Breast epithelium (tissue), 3 donors: ENCODE results near the gene KIFAP3.

Experiments
- CTCF ChIP-seq, 3 donors: fragments of 450-650 bp; IDR thresholded peaks; one replicate each; pipeline ENCODE4 v1.5.1; 2016 to 2017; ENCODE audit warnings: antibody characterized with exemption in 3 of 3, mild to moderate bottlenecking in 3 of 3, moderate library complexity in 3 of 3
- POLR2A ChIP-seq: fragments of 450-650 bp; IDR thresholded peaks from one replicate; pipeline ENCODE4 v1.6.1; 2016; ENCODE audit warnings: antibody characterized with exemption, mild to moderate bottlenecking, moderate library complexity

DNA sequence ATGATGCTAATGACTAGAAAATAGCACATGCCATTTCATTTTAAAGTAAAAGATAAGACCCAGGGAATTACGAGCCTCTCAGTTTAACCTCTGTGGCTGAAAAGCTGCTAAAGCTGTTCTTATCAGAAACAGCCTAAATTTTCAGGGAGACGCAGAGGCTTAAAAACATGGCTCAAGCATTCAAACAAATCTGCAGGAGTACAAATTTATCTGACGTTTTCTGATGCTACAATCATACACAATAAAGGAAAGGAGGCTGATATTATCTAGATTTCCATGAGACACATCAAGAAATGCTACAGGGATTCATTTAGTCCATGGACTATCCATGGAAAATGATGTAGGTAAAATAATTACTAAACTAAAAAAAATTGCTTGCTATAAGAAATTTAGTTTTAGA, 115.5 kb downstream of the KIFAP3 start:
- TF ChIP-seq CTCF (IDR thresholded peaks at IDR 0.05), result no peak
- no peak for TF ChIP-seq POLR2A
